HFF-Myc (cell line): ENCODE data around the gene ATP13A2.
"Not testable (repeated sequence)": the region's sequence is repeated elsewhere in the genome, so short reads cannot be mapped to it uniquely, and the experiment has no call there.

Experiments used
- DNase-seq: peaks from one replicate; pipeline ENCODE4 v3.0.0-alpha.2; 2011; ENCODE audit warnings: low read depth; ENCODE audit errors: extremely low read depth
- H3K4me3 ChIP-seq: replicated peaks from 2 replicates; pipeline ENCODE4 v1.5.1; 2011; ENCODE audit warnings: low read depth, mild to moderate bottlenecking, control low read depth, low read length
- TF ChIP-seq, protein P1 (sequence below): IDR thresholded peaks from 2 replicates; pipeline ENCODE4 v1.5.1; 2012; ENCODE audit warnings: mild to moderate bottlenecking, low read depth, low read length, control low read depth; ENCODE audit errors: missing control alignments

Gene ATP13A2

DNA sequence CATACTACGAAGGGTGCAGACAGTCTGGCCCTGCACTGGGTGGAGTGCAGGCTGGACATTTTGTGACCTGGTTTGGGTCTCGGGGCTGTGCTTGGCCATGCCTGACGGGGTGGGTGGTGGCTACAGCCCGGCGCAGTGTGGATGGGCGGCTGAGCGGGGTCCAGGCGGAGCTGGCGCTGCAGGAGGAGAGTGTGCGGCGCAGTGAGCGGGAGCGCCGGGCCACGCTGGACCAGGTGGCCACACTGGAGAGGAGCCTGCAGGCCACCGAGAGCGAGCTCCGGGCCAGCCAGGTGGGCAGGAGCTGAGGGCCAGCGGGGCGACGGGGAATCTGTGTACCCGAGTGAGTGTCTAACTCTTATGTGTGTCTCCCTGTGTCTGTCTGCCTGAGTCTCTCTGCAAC is 45.4 kb downstream of the ATP13A2 start:
- DNase-seq, result no peak
- no peak overlapping the region for H3K4me3 ChIP-seq
- TF ChIP-seq, protein P1, sequence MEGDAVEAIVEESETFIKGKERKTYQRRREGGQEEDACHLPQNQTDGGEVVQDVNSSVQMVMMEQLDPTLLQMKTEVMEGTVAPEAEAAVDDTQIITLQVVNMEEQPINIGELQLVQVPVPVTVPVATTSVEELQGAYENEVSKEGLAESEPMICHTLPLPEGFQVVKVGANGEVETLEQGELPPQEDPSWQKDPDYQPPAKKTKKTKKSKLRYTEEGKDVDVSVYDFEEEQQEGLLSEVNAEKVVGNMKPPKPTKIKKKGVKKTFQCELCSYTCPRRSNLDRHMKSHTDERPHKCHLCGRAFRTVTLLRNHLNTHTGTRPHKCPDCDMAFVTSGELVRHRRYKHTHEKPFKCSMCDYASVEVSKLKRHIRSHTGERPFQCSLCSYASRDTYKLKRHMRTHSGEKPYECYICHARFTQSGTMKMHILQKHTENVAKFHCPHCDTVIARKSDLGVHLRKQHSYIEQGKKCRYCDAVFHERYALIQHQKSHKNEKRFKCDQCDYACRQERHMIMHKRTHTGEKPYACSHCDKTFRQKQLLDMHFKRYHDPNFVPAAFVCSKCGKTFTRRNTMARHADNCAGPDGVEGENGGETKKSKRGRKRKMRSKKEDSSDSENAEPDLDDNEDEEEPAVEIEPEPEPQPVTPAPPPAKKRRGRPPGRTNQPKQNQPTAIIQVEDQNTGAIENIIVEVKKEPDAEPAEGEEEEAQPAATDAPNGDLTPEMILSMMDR, result no peak

GRCh38 chr1:16965486-16966067 is 46.2 kb downstream of the ATP13A2 start:
- TF ChIP-seq, protein P1, result no peak
- no peak overlapping the region for H3K4me3 ChIP-seq
- DNase-seq, result no peak

GRCh38 chr1:16964169-16964568 is 47.6 kb downstream of the ATP13A2 start:
- not testable (repeated sequence) for H3K4me3 ChIP-seq, DNase-seq

DNA sequence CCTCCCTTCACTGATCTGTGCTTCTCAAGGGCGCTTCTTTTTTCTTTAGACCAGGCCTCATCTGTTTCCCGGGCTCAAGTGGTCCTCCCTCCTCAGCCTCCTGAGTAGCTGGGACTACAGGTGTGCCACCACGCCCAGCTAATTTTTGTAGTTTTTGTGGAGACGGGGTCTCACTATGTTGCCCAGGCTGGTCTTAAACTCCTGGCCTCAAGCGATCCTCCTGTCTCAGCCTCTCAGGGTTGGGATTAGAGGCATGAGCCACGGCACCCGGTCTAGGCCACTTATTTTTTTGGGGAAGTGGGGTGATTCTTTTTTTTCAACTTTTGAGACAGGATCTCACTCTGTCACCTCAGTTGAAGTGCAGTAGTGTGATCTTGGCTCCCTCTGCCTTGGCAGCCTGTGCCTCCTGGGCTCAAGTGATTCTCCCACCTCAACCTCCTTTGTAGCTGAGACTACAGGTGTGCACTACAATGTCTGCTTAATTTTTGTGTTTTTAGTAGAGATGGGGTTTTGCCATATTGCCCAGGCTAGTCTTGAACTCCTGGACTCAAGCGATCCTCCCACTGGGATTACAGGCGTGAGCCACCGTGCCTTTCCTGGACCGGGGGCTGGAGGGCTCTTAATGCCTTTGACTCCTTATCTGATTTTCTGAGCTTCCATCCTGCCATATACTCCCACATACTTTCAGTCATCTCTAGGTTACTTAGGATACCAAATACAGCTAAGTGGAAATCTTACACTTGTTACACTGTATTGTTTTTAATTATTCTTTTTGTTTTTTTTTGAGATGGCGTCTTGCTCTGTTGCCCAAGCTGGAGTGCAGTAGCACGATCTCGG is 50.2 kb downstream of the ATP13A2 start:
- TF ChIP-seq, protein P1, result no peak
- 0 out of 2 replicates have a peak overlapping the region, but pooled peaks have one; percentile 15 for H3K4me3 ChIP-seq
- DNase-seq, result no peak

DNA sequence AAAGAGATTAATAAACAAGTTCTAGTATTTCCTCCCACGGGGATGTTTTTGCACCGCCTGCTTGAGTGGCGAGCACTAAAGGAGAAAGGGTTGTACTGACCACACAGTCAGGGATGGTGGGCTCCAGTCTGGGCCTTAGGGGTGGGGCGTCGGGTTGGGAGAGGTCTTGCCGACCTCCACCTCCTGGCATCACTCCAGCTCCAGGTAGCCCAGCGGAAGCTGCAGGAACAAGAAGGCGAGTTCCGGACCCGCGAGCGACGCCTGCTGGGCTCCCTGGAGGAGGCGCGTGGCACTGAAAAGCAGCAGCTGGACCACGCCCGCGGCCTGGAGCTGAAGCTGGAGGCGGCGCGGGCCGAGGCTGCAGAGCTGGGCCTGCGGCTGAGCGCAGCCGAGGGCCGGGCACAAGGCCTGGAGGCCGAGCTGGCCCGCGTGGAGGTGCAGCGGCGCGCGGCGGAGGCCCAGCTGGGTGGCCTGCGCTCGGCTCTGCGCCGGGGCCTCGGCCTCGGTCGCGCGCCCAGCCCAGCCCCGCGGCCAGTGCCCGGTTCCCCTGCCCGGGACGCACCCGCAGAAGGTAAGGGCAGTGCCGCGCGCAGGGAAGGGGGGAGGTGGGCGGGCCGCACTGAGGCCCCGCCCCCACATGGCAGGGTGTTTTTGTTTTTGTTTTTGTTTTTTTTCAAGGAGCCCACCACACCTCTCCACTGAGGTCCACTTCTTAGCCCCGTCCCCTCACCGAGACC is 51.0 kb downstream of the ATP13A2 start:
- TF ChIP-seq, protein P1, result peak; percentile 72
- peak overlapping the region; percentile 17 for H3K4me3 ChIP-seq
- no peak for DNase-seq

- H3K4me3 ChIP-seq, result no peak overlapping the region
- DNase-seq, result no peak
- TF ChIP-seq, protein P1, result no peak
Measured at GRCh38 chr1:16958475-16958874, 53.3 kb downstream of the ATP13A2 start.

DNA sequence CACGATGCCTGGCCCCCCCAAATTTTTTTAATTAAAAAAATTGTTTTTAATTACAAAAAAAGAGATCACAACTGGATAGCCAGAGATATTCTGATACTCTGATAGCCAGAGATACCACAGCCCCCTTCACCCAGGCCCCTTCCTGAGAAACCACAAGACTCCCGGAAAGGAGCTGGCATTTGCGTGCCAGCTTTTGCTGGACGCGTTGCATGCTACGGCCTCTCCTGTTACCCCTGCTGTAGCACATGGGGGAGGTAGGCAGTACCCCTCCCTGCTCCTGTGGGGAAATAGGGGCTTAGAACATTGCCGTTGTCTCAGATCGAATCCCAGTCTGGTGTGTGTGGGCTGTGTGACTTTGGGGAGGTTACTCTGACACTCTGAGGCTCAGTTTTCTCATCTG is 54.0 kb downstream of the ATP13A2 start:
- no peak for DNase-seq
- TF ChIP-seq, protein P1, result no peak
- no peak overlapping the region for H3K4me3 ChIP-seq
